Stimulated activated CD4-positive, alpha-beta T cell treated with anti-CD3 and anti-CD28 coated beads, TNF-alpha, amount 100 ng/mL, for 4 hours (primary cell): ENCODE measurements around the gene GANC.

Source experiments
- DNase-seq, 3 experiments: peaks; one replicate each; pipeline ENCODE4 v3.0.0-alpha.2; 2020; ENCODE audit warnings: low read depth in 3 of 3

The GANC gene

GRCh38 chr15:42384597-42384996, 111.6 kb downstream of the GANC start:
- DNase-seq = no peak

- no peak for DNase-seq
Measured at GRCh38 chr15:42385206-42385979, 112.4 kb downstream of the GANC start.

- DNase-seq = no peak
Measured at GRCh38 chr15:42385980-42386700, 113.1 kb downstream of the GANC start.

GRCh38 chr15:42387603-42388002, 114.6 kb downstream of the GANC start:
- no peak for DNase-seq

GRCh38 chr15:42392309-42393024, 119.5 kb downstream of the GANC start:
- DNase-seq = no peak

GRCh38 chr15:42394106-42394505, 121.1 kb downstream of the GANC start:
- no peak for DNase-seq

- DNase-seq = no peak
Measured at GRCh38 chr15:42395838-42396237, 122.8 kb downstream of the GANC start.

- DNase-seq = no peak
Measured at GRCh38 chr15:42401544-42402454, 128.8 kb downstream of the GANC start.

- no peak for DNase-seq
Measured at GRCh38 chr15:42402455-42403205, 129.6 kb downstream of the GANC start.

GRCh38 chr15:42403389-42403788, 130.4 kb downstream of the GANC start:
- DNase-seq = no peak

GRCh38 chr15:42404461-42405235, 131.6 kb downstream of the GANC start:
- DNase-seq = no peak

GRCh38 chr15:42405863-42406482, 133.0 kb downstream of the GANC start:
- no peak for DNase-seq
